Large intestine (tissue), 3 donors: Measurements from ENCODE around the gene KRT6C. TPM values are rescaled to one million over a fixed set of nuclear protein-coding genes. Genes with fewer than 3 reads are reported as not detected.
"Not testable (repeated sequence)": the region's sequence is repeated elsewhere in the genome, so short reads cannot be mapped to it uniquely, and the experiment has no call there.

ENCODE experiments used
- DNase-seq, 2 donors: peaks; one replicate each; pipeline versions ENCODE4 v3.0.0 to v3.0.0-alpha.2; 2013
- H3K27ac ChIP-seq: one replicate; pipeline ENCODE4 v1.5.1; 2013; ENCODE audit warnings: low read length
- H3K27me3 ChIP-seq: 2 replicates; pipeline ENCODE4 v1.6.1; 2013; ENCODE audit warnings: low read length; ENCODE audit not compliant: control insufficient read depth, insufficient read depth
- H3K36me3 ChIP-seq: 2 replicates; pipeline ENCODE4 v1.6.1; 2013; ENCODE audit warnings: low read length; ENCODE audit not compliant: control insufficient read depth, insufficient read depth
- H3K4me1 ChIP-seq: one replicate; pipeline ENCODE4 v1.6.1; 2013; ENCODE audit warnings: low read length; ENCODE audit not compliant: control insufficient read depth, insufficient read depth
- H3K4me3 ChIP-seq: one replicate; pipeline ENCODE4 v1.5.1; 2013; ENCODE audit warnings: low read length
- H3K9me3 ChIP-seq: one replicate; pipeline ENCODE4 v1.6.1; 2013; ENCODE audit warnings: mild to moderate bottlenecking, low read depth, low read length, moderate library complexity; ENCODE audit not compliant: control insufficient read depth
- WGBS: methylation state at CpG from one replicate; pipeline ENCODE4 v1.1.5; 2013; ENCODE audit warnings: low lambda C conversion rate; ENCODE audit not compliant: insufficient coverage; 5-methylcytosine and 5-hydroxymethylcytosine counted together
- polyA plus RNA-seq: library from polyadenylated mRNA; unstranded; fragments of 120-200 nt; gene quantifications from one replicate; pipeline ENCODE4 v1.2.1, GENCODE V29; 2013

Gene KRT6C
- polyA plus RNA-seq, 1 donor = not detected

- no peaks in the 10 kb centered on the region for H3K9me3 ChIP-seq
- no peaks in the 10 kb centered on the region for H3K36me3 ChIP-seq
- DNase-seq = no peak
- peaks cover 7% of the 10 kb centered on the region for H3K27me3 ChIP-seq
- H3K4me1 ChIP-seq = no peaks in the 10 kb centered on the region
- no peak overlapping the region for H3K27ac ChIP-seq
- H3K4me3 ChIP-seq = no peak overlapping the region
These were observed 15.1 kb upstream of the KRT6C start for GRCh38 chr12:52488736-52489135.

GRCh38 chr12:52487744-52488443, 14.3 kb upstream of the KRT6C start:
- not testable (repeated sequence) for H3K27ac ChIP-seq, H3K36me3 ChIP-seq, DNase-seq, H3K9me3 ChIP-seq, H3K4me1 ChIP-seq, H3K27me3 ChIP-seq, H3K4me3 ChIP-seq
- WGBS = no CpG with 5 or more reads among the region's 15 CpGs

GRCh38 chr12:52487211-52487610, 13.6 kb upstream of the KRT6C start:
- H3K27me3 ChIP-seq = peaks cover 5% of the 10 kb centered on the region
- no peak overlapping the region for H3K27ac ChIP-seq
- no peaks in the 10 kb centered on the region for H3K9me3 ChIP-seq
- WGBS = no CpG with 5 or more reads among the region's 1 CpG
- no peaks in the 10 kb centered on the region for H3K4me1 ChIP-seq
- H3K4me3 ChIP-seq = no peak overlapping the region
- no peak for DNase-seq
- H3K36me3 ChIP-seq = no peaks in the 10 kb centered on the region

- H3K4me3 ChIP-seq = no peak overlapping the region
- no peak overlapping the region for H3K27ac ChIP-seq
- WGBS = 100% methylated on average over 2 of the region's 5 CpGs
- H3K4me1 ChIP-seq = no peaks in the 10 kb centered on the region
- H3K36me3 ChIP-seq = no peaks in the 10 kb centered on the region
- no peak for DNase-seq
- H3K27me3 ChIP-seq = peaks cover 5% of the 10 kb centered on the region
- no peaks in the 10 kb centered on the region for H3K9me3 ChIP-seq
These were observed 12.8 kb upstream of the KRT6C start for GRCh38 chr12:52486166-52487105.

GRCh38 chr12:52480073-52480472, 6.5 kb upstream of the KRT6C start:
- WGBS = no CpG with 5 or more reads among the region's 3 CpGs
- no peaks in the 10 kb centered on the region for H3K4me1 ChIP-seq

GRCh38 chr12:52477651-52478050, 4.0 kb upstream of the KRT6C start:
- Histone ChIP-seq H3K4me1 (no peaks in the 10 kb centered on the region), H3K9me3 (no peaks in the 10 kb centered on the region), H3K27me3 (no peaks in the 10 kb centered on the region), H3K36me3 (no peaks in the 10 kb centered on the region), H3K27ac (no peak overlapping the region), H3K4me3 (no peak overlapping the region)
- DNase-seq = no peak
- no CpG with 5 or more reads among the region's 2 CpGs for WGBS

More at GRCh38 chr12:52480073-52480472, 6.5 kb upstream of the KRT6C start:
- Histone ChIP-seq H3K9me3 (no peaks in the 10 kb centered on the region), H3K4me3 (no peak overlapping the region), H3K27me3 (no peaks in the 10 kb centered on the region), H3K27ac (no peak overlapping the region), H3K36me3 (no peaks in the 10 kb centered on the region)
- DNase-seq = no peak

- no peak overlapping the region for H3K27ac ChIP-seq
These were observed 607 bp upstream of the KRT6C start for GRCh38 chr12:52474212-52474611.

GRCh38 chr12:52469853-52470252, 3.8 kb downstream of the KRT6C start:
- Histone ChIP-seq H3K9me3 (no peaks in the 10 kb centered on the region), H3K4me3 (no peak overlapping the region), H3K4me1 (no peaks in the 10 kb centered on the region), H3K27me3 (peaks cover 3% of the 10 kb centered on the region), H3K36me3 (no peaks in the 10 kb centered on the region), H3K27ac (no peak overlapping the region)
- WGBS = no CpG with 5 or more reads among the region's 4 CpGs
- DNase-seq = no peak

More at GRCh38 chr12:52474212-52474611, 607 bp upstream of the KRT6C start:
- Histone ChIP-seq H3K4me1 (no peaks in the 10 kb centered on the region), H3K36me3 (no peaks in the 10 kb centered on the region), H3K27me3 (no peaks in the 10 kb centered on the region), H3K9me3 (no peaks in the 10 kb centered on the region), H3K4me3 (no peak overlapping the region)
- DNase-seq = no peak
- WGBS = 100% methylated on average over 1 of the region's 2 CpGs

GRCh38 chr12:52464897-52465296, 8.7 kb downstream of the KRT6C start:
- Histone ChIP-seq H3K4me1 (no peaks in the 10 kb centered on the region), H3K27me3 (peaks cover 3% of the 10 kb centered on the region), H3K9me3 (no peaks in the 10 kb centered on the region), H3K27ac (no peak overlapping the region), H3K36me3 (no peaks in the 10 kb centered on the region), H3K4me3 (no peak overlapping the region)
- no peak for DNase-seq
- 38% methylated on average over 2 of the region's 2 CpGs for WGBS

- WGBS = 60% methylated on average over 1 of the region's 5 CpGs
- Histone ChIP-seq H3K4me1 (no peaks in the 10 kb centered on the region), H3K9me3 (no peaks in the 10 kb centered on the region), H3K27me3 (no peaks in the 10 kb centered on the region), H3K4me3 (no peak overlapping the region), H3K27ac (no peak overlapping the region), H3K36me3 (no peaks in the 10 kb centered on the region)
- DNase-seq = no peak
These were observed 11.9 kb downstream of the KRT6C start for GRCh38 chr12:52461693-52462092.
